Measurements from ENCODE around the gene ALDH3A1.
A peak's percentile ranks its signal among the peaks of the same experiment; 100 is the strongest.

The ALDH3A1 gene

DNA sequence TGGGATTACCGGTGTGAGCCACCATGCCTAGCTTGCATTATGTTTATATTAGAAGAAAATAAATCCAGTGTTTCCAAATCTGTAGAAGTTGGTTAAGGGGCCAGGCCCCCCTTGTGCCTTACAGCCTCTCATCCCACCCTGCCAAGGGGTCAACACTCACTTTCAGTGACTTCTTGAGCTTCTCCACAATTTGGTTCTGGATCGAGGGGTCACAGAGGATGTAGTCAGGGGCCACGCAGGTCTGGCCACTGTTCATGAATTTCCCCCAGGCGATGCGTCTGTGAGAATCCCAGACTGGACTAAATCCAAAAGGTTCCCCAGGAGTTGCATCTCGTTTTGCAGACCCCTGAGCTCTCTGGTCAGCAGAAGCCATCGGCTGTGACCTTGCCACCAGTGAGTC, 7.2 kb downstream of the ALDH3A1 start:
- no peak for DNase-seq

DNA sequence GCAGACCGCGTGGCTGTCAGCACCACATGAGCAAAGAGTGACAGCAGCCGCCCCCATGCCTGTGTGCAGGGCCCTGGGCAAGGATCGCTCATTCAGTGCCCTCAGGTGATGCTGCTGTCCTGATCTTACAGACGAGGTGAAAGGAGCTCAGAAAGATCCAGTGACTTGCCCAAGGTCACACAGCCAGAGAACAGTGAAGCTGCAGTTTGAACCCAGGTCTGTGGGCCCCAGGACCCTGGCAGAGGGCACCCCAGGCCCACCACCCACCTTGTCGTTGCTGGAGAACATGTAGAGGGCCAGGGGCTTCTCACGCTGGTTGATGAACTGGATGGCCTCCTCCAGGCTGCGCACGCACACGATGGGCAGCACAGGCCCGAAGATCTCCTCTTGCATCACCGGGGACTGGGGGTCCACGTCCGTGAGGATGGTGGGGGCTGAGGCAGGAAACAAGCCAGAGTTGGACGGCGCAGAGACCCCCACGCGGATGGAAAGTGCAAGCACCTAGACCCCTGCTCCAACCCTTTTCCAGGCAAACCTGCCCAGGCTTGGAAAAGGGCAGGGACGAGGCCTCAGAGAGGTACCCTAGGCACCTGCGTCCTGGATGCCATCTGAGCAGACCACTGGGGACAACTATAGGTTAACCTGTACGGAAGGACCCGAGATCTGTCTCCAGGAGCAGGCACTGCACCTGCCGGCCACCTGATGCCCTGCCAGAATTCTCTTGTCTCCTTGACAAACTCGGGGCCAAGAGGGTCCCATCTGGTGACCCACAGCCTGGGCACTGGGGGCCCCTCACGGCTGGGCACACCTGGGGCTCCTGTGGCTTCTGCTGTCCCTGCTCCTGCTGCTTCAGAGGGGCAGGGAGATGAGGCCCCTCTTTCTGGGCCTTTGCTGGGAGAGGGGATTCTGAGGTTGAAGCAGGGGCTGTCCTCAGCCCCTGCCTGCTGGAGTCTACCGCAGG, 8.6 kb downstream of the ALDH3A1 start:
- DNase-seq = no peak

DNA sequence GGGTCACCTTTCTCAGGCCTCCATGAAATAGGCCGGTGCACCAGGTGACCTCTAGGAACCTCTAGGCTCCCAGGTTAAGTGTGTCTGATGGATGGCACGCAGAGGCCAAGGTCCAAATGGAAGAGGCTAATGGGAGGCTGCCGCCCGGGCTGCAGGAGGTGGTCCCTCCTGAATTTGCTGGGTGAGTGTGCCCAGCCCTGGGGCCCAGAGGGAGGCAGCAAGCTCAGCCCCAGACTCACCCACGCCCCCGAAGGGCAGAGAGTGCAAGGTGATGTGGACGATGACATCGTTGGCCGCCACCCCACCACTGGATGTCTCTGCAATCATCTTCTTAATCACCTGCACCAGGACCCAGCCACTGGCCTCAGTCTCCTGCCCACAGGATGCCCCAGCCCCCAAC, 9.3 kb downstream of the ALDH3A1 start:
- DNase-seq = no peak

DNA sequence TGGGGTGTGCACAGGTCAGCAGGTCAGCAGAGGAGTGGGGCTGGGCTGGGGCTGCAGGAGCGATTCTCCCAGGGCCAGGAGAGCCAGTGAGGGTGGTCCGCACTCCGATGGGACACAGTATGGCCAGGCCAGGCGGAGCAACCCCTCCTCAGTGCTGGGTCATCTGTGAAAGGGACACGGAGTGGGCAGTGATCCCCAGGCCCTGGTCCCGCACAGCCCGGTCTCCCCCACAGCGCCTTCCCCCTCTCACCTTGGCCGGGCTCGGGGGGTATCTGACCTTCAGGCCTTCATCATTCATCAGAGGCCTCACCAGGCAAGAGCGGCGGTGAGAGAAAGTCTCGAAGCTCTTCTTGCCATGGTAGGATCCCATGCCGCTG, 10.0 kb downstream of the ALDH3A1 start:
- no peak for DNase-seq

DNA sequence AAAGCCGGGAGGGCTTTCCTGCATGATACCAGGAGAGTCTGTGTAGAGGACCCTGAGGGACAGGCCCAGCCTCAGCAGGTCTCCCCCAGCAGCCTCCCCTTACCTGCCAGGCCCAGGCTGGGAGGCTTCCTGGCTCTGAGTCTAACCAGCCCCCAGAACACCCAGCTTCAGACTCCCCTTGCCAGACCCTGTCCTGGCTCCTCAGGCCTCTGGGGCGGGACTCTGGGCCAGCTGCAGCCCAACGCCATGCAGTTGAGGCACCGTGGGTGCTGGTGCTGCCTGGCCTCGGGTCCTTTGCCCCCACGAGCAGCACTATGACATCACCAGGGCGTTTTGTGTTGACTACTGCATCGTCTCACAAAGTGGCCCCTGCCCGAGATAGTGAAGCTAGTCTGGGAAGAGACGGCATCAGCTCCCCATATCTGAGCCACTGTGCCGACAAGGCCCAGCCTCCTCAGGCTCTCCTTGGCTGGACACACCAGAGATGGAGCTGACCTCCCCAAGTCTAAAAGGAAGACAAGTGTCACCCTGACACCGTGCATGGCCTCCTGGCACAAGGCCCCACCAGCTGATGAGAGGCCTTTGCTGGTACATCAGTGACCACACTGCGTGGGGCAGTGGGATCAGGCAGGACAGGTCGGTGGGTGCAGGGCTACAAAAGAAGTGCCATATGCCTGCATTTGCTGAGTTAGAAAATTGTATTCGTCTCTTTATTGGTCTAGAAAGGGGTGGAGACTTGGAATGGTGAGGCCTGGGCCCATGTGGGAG, 10.6 kb downstream of the ALDH3A1 start:
- DNase-seq = no peak

DNA sequence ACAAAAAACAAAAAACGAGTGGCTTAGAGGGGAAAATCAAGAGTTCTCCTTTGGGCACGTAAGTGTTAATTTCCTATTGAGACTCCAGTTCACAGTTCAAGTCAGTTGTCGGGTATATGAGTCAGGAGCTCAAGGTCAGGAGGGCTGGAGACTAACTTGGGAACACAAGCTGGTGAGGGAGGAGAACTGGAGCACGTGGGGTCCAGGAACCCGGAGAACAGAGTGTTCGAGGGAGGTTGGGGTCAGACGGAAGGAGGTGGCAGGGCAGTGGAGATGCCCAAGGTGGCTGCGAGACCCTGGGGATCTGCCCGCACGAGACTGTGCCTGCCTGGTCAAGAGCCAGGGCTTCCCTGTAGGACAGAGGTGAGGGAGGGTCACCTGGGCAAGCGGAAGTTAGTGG, 12.0 kb downstream of the ALDH3A1 start:
- no peak for DNase-seq

DNA sequence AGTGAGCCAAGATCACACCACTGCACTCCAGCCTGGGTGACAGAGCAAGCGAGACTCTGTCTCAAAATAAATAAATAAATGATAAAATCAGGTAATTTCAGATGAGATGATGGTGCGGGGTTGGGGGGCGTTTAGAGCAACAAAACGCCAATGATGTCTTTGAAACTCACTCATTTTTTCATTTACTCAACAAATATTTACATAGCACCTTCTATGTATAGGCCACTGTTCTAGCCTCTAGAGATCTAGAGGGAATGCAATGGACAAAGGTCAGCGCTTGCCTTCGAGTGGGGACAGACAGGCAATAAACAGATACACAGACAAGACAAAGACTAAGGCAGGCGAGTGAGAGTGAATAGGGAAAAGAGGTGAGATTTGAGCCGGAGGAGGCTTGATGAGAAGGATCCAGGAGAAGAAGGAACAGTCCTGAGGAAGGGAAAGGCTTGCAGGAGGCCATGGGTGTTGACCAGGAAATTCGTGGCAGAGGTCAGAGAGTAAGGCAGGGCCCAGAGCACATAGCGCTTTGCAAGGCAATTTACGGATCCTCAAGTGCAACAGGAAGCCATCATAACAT, 14.1 kb downstream of the ALDH3A1 start:
- DNase-seq = no peak

DNA sequence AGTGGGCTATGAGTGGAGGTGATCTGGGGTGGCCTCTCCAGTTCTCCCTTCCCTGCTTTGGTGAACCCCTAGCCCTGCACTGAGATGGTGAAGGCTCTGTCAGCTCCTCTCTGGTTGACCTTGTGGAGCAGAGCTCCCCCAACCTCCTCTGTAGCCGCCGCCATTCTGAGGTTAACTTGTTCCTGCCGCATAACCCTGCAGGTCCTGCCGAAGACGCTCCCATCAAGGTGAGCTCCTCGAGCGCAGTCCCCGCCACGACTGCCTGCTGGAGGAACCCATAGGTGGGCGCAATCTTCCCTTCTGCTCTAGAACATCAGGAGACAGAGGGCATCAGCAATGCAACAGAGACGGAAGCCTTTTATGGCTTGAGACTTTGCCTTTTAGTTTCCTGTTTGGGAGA, 16.5 kb downstream of the ALDH3A1 start:
- no peak for DNase-seq

DNA sequence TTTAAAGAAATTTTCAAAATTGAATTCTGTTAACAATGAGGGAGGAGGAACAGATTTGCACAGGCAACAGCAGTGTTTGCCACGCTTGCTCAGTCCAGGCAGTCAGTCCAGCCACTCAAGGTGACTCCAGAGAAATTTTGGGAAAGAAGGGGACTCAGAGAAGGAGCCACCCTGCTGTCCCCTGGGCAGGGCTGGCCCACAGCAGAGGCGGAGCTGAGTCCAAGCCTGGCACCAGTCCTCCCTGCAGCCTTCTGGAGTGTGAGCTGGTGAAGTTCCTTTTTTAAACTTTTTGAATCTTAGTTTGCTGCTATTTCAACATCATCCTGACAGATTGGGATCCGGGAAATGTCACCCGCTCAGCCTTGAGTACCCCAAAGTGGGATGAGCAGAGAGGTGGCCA, 17.3 kb downstream of the ALDH3A1 start:
- no peak for DNase-seq

DNA sequence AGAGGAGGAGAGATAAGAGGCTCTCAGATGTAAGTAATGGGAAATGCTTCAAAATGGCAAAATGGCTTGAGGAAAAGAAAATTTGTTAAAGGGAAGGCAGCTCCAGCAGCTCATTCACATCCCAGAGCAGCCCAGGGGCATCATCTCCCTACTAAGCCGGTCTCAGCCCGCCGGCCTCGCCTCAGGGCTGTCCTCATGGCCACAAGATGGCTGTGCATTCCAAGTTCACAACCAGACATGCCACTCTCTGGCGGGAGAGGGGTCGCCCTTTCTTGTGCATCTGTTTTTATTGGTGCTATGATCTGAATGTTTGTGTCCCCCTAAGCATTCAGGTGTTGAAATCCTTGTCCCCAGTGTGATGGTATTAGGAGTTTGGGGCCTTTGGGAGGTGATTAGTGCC, 18.2 kb downstream of the ALDH3A1 start:
- DNase-seq = no peak

DNA sequence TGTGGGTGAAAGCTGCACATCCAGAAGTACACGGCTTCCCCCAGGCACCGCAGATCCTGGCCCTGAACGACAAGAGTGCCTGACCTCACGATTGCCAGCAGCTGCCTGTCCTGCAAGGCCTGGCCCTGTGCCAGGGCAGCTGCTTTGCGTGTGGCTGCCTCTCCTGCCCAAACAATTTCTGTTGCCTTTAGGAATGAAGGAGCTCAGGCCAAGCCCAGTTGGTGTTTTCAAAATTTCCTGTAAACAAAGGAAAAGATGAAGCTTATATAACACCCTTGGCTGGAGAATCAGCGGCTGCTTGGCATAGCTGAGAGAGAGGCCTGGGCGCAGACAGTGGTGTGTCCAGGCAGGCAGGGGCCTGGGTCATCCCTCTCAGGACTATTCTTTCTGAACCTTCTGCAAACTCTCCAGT, 20.0 kb downstream of the ALDH3A1 start:
- DNase-seq = peak; percentile 48 to 91

DNA sequence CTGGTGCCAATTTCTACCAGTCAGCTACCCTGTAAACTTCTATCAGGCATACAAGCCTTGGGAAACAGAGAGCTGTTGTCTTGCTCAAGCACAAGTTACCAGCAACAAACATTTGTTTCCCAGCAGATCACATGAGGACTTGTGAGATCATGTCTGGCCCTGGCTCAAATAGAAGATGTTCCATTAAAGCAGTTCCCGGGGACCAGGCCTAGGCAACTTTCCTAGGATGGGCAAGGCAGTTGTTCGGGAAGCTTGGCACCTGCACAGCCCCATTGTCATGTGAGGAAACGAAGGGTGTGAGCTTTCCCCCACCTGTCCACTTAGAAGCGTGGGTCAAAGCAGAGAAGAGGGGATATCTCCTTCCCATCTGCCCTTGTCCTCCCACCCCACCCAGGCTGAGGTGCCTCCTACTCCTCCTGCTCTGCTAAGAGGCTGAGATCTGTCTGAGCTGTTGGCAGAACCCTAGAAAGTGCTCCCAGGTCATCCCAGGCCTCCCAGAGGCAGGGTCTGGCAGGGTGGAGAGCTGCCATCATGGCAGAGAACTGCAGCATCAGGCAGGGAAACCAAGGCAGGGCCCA, 20.5 kb downstream of the ALDH3A1 start:
- DNase-seq = no peak

DNA sequence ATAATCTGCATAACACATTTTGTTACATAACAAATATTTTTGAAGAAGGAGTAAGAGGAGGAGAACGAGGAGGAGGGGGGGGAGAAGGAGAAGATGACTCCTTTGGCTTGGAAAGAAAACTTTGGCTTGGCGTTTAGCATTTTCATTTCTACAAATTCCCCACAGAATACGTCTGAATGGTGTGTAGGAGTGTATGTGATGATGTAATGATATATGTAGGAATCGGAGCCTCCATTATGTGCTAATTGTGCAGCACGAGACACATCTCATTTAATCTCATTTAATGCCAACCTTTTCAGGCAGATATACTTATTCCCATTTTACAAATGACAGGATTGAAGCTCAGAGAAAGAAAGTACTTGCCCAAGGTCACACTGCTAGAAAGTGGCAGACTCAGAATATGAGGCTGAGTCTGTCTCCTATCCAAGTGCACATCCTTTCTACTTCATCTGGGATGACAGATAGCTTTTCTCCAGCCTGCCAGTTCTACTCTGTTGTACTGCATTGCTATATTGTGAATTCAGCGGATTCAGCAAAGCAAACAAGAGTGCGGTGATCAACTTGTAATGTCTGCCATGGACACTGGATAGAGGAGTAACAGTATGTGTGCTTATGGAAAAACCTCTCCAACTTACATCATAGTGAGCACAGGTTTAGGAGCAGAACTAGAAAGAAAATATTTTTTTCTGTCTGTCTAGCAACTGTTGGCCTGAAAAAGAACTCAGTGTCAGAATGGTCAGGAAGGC, 21.3 kb downstream of the ALDH3A1 start:
- no peak for DNase-seq

DNA sequence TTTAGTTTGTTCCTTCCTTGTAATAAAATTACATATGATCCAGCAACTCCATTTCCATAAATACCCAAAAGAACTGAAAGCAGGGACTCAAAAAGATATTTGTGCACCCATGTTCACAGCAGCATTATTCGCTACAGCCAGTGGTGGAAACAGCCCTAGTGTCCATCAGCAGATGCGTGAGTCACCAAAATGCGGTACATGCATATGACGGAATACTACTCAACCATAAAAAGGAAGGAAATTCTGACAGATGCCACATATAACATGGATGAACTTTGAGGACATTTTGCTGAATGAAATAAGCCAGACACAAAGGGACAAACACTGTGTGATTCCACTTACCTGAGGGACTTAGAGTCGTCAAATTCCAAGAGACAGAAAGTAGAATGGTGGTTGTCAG, 22.6 kb downstream of the ALDH3A1 start:
- no peak for DNase-seq

DNA sequence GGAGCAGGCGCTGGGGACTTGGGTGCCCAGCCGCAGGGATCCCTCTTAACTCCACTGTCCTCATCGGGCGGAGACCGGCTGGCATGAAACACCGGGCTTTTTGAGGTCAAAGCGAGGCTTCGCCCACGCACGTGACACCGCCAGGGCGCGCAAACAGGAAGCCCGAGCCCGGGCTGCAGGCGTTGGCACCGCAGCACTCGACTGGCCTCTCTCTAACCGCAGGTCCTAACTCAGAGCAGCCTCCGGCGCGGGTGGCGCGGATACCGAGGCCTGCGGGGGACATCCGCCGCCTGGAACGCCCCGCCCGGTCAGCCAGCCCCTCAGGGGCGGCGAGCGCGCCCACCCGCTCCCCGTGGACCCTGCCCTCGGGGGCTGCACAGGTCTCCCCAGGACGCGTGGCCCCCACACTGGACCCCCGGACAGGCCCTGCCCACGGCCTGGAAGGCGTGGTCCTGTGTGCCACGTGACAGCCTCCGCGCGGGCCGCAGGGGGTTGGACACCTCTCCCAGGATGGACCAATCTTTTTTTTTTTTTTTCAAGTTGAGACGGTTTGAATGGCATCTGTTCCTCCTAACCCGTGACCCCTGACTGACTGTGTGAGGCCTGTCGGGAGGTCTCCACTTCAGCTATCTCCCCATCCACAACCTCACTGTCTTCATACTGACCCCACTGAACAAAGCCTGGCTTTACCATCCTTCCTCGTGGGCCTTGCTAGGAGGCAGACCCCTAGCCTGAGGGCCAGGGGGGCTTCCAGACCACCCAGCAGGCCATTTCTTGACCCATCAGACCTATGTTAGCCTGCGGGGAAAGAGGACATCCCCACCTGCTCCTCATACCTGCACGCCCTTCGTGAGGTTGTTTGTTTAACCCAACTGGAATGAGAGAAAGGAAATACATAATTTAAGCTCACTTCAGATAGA, 23.3 kb downstream of the ALDH3A1 start:
- no peak for DNase-seq

DNA sequence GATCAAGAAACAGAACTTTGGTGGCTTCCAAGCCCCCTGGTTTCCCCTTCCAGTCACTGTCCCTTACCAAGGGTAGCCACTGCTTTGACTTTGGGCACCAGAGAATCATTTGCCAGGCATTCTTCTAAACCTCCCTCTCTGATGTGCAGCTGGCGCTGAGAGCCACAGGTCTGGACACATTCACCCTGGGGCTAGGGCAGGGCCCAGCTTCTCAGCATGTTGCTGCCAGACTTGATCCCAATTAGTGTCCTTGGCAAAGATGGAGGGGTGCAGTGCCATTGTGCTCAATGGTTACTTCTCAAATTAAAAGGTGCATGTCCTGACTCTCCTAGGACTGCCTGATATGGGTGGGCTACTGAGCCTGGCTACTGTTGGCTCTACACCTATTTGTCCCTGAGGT, 24.1 kb downstream of the ALDH3A1 start:
- no peak for DNase-seq

DNA sequence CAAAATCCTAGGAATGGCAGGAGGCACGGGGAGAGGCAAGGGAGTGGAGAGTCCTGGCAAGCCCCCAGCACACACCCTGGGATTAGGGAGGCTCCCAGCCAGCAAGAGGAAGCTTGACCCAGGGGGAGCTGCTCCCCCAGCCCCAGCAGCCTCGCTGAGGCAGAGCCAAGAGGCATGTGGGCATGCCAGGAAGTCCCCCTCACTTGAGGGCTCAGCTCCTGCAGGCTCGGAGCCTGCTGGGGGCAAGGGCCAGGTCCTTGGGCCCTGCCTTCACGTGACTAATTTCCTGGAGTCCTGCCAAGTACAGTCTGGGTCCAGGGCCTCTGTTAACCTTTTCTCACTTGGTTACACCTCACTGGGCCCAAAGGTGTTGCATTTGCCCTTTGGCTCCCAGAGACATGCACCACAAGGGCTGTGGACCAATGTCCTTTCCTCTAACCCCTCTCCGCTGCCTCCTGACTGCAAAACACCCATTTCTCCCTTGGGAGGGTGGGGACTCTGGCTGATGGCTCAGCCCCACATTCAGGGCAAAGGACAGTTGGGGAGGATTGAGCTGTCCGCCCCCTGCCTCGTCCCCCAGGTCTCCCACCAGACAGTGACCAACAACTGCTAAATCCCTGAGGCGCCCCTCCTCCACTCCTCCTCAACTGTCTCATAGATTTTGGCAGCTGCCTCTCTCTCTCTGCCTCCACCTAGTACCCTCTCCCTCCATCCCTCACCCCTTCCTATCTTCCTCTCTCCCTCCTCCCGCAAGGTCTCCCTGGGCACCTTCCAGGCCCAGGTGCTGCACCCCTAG, 27.3 kb downstream of the ALDH3A1 start:
- no peak for DNase-seq

DNA sequence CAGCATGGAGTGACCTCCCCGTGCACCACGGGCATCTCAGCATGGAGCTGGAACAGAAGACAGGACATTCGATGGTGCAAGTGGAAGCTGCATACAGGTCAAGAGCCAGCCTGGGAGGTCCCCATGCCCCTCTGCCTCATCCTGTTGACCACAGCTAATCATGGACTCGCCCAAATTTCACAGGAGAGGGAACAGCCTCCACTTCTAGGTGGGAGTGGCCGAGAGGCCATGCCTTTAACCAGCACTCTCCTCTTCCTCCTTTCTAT, 28.0 kb downstream of the ALDH3A1 start:
- DNase-seq = no peak

DNA sequence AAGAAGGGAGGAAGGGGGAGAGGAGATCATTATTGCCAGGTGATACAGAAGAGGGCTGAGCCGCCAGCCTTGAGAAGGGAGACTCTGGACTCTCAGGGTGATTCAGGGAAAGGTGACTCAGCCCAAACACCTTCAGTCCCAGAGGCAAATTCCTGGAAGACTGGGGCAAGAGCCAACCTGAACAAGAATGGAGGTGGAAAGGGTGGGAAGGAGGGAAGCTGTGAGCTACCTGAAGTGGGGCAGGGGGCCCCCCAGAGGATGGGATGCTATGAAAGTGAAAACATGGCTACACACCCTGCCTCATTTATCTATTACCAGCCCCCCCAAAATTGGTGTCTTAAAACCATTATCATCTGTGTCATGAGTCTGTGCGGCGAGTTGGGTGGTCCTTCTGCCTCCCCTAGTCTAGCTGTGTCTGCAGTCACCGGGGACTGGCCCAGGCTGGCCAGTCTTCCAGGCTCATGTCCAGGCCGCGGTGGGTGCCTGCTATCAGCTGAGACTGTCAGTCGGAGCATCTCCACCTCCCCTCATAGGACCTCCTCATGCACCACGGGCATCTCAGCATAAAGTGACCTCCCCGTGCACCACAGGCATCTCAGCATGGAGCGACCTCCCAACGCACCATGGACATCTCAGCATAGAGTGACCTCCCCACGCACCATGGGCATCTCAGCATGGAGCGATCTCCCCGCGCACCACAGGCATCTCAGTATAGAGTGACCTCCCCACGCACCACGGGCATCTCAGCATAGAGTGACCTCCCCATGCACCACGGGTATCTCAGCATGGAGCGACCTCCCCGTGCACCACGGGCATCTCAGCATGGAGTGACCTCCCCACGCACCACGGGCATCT, 28.5 kb downstream of the ALDH3A1 start:
- no peak for DNase-seq

Data from NCI-H524 (cell line).